ENCODE data around the gene ZEB1.

ZEB1 gene

DNA sequence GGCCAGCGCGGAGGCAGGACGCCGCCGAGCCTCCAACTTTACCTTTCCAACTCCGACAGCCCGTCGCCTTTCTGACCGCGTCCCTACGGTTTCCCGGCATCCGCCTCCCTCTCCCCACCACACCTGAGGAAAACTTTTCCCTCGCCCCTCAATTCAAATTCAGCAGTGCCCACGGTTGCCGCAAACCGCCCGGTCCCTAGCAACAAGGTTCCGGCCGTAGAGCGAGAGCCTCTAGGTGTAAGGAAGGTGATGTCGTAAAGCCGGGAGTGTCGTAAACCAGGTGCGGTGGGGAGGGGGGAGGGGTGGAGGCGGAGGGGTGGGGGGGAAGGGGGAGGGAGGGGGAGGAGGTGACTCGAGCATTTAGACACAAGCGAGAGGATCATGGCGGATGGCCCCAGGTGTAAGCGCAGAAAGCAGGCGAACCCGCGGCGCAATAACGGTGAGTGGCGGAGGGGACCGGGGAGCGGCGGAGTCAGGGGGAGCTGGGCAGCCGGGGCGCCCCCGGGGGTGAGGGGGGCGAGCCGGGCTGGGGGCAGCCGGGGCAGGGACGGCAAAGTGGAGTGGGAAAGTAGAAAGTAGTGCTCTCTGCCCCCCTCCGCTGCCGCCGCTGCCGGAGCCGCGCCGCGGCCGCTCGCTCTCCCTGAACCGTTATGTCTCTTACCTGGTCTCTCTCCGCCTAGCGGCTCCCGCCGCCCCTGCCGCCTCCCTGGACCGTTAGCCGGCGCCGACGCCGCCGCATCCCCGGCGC lies at the start of gene ZEB1:
Gene ZEB1 (plus strand): TSS at position 363 of the 748 bp plus-strand sequence. CDS start 19 bp downstream, at position 382.
- DNase-seq (ENCODE audit: low read depth, low spot score), result peak; percentile 84

DNA sequence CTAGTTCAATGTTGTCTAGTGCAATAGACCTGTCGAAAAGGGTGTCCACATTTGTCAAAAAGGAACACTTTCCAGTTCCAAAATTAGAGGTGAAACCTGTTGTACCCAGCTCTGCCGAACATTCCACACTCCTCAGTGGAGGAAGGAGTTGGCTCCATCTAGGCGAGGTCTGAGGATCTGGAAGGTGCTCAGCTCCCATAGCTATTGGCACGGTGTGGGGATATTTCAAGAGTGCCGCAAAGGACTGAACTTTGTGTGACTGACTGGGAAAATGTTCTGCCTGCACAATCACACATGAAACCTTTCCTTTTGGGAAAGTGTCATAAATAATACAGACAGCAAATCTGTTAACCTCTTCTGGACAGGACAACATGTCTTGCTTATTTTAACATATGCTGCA lies 48.1 kb upstream of the ZEB1 start:
- DNase-seq (ENCODE audit: low read depth, low spot score), result no peak

DNA sequence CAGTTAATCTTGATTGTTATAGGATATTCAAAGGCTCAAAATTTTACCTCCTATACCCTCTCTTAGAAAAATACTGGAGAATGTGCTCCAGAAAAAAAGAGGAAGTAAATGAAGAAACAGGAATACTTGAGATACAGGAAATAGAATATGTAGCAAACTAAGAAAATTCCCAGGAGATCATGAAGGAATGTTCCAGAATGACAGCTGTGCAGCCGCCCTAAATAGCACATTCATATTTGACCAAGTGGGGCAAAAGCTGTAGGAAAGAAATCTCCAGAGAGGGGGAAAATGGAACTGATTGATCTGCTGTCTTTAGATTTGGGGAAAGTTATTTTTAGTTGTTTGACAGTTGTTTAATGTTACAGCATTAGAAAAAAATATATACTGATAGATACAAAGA lies 46.2 kb upstream of the ZEB1 start:
- no peak for DNase-seq (ENCODE audit: low read depth, low spot score)

DNA sequence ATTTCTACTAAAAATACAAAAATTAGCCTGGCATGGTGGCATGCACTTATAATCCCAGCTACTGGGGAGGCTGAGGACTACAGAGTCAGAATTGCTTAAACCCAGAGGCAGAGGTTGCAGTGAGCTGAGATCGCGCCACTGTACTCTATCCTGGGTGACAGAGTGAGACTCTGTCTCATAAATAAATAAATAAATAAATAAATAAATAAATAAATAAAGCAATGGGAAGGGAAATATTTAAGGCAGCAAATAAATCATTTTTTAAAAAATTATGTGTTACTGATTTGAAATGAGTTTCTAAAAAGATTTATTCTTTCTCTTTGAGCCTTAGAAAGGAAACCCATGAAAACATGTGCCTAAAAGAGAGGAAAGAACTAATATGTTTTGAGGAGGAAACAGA lies 45.2 kb upstream of the ZEB1 start:
- no peak for DNase-seq (ENCODE audit: low read depth, low spot score)

DNA sequence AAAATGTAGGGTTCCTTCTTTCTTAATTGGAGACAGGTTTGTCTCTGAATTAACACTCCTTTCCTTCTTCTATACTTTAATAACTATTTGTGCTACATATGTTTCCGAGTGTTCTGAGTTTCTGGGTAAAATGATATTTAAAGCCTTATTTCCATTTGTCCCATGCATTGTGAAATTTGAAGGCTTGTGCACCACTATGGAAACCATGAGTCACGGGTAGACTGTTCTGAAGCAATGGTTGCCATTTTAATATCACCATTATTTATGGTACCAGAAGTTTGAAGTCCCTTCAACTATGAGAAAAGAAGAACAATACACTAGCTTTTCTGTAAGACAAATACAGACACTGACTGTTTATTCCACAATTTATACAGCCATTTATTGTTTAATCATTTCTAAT lies 44.7 kb upstream of the ZEB1 start:
- DNase-seq (ENCODE audit: low read depth, low spot score), result no peak

DNA sequence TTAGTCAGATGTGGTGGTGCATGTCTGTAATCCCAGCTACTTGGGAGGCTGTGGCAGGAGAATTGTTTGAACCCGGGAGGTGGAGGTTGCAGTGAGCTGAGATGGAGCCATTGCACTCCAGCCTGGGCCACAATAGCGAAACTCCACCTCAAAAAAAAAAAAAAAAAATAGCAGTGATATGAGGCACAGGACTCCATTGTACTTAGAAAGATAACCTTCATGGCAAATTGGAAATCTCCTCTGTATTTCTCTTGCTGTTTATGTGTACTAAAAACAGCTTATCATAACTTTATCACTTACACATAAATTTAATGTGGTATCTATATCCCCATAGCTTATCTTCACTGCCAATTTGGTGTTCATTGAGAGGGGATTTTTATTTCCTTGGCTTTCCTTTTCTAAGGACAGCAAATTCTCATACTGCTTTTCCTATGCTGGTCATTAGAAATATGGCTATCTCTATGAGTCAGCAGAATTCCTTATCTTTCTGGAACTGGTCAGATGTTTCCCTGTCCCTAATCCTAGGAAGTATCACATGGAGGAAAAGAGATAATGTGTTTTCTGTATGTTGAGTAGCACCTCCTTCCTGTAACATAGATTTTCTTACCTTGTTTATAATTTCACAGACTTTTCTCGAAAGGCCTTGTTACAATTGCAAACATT lies 40.6 kb upstream of the ZEB1 start:
- no peak for DNase-seq (ENCODE audit: low read depth, low spot score)

DNA sequence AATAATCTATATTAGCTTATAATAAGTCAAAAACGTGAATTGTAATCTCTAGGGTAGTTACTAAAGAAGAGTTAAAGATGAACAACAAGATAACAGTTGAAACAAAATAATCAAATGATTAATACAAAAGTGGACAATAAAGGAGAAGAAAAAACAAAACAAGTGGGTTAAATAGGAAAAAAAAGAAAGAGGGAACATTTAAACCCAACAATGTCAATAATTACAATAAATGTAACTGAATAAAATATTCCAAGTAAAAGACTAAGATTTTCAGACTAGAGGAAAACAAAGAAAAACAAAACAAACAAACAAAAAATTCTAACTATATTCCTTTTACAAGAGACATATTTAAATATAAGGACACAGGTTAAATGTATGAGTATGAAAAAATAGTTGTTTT lies 38.0 kb upstream of the ZEB1 start:
- no peak for DNase-seq (ENCODE audit: low read depth, low spot score)

DNA sequence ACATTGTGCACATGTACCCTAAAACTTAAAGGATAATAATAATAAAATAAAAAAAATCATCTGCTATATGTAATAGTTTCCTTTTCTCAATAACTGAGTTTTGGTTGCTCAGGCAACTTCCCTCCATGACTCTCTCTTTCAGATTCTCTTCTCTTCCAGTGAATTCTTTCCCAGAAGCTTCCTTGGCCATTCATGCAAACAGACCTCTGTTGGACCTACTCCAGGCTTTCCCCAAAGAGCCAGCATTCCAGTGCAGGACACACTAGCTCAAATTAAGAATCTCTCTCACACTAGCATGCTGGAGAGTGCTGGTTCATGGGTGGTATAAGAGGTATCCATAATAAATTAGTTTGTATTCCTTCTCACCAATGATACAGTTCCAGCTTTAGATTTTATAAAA lies 31.0 kb upstream of the ZEB1 start:
- DNase-seq (ENCODE audit: low read depth, low spot score), result no peak

DNA sequence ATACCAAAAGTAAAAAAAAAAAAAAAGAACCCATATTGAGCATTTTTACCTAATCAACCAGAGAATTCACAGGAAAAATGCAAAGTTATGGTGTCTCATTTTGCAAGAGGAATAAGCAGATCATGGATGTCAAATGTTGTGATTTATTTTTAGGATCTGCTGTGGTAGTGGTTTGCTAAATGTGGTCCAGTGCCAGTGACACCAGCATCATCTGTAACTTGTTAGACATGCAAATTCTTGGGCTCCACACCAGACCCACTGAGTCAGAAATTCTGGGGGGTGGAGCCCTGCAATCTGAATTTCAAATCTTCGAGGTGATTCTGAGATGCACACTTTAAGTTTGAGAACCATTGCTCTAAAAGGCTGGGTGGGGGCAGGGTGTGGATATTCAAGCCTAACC lies 30.1 kb upstream of the ZEB1 start:
- no peak for DNase-seq (ENCODE audit: low read depth, low spot score)

DNA sequence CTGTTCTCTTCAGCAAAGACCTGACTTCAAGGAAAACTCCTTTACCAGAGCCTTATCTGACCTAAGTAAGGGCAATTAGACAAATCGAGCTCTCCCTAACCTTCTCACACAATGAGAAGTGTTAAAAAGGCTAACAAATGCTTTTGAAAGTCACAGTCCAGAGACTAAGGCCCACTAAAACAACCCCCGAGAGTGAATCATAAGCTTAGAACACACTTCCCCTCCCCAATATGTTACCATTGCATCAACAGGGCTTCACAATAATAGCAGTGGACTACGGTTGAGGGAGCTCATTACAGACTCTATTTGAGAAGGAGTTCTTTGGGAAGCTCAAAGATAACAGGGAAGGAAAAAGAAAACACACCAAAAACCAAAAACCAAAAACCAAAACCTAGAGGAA lies 28.6 kb upstream of the ZEB1 start:
- no peak for DNase-seq (ENCODE audit: low read depth, low spot score)

DNA sequence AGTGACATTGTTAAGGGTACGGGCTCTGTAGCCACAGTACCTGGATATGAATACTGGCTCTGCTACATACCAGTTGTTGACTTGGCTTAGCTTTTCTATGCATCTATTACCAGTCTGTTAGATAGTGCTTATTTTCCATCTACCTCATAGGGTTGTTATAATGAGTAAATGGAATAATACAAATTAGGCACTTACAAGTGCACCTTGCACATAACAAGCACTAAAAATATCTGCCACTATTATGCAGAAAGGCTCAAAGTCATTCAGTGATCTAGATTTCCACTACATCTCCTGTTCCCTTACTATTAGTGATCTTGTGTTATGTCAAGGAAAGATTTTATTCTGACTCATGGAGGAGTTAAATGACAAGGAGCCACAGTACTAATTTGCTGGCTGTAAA lies 27.9 kb upstream of the ZEB1 start:
- DNase-seq (ENCODE audit: low read depth, low spot score), result no peak

DNA sequence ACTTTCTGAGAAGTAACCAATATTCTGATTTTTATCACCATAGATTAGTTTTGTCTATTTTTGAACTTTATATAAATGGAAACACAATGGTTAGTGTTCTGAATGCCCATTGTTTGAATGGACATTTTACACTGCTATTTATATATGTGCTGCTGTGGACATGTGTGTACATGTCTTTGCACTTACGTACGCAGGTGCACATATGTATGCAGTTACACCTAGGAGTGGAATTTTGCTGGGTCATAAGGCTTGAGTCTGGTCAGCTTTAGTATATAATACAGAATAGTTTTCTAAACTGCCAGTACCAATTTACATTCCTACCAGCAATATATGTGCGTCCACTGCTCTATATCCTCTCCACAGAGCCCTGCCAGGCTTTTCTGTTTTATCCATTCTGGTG lies 24.5 kb upstream of the ZEB1 start:
- DNase-seq (ENCODE audit: low read depth, low spot score), result no peak

DNA sequence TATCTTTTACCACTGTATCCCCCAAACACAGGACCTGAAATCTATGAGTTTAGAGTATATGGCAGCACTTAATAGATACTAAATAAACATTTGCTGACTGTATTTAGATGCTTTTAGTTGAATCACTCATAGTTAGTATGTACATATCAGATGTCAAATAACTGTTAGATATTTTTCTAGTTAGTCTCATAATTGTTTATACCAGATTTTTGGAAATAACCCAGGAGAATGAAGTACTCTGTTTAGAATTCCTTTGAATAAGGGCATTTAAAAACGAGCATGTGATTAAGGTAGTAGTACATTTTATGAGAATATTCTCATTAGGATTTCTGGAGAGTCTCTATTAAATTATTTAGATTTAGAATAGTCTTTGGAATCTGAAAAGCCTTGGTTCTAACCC lies 22.3 kb upstream of the ZEB1 start:
- DNase-seq (ENCODE audit: low read depth, low spot score), result no peak

DNA sequence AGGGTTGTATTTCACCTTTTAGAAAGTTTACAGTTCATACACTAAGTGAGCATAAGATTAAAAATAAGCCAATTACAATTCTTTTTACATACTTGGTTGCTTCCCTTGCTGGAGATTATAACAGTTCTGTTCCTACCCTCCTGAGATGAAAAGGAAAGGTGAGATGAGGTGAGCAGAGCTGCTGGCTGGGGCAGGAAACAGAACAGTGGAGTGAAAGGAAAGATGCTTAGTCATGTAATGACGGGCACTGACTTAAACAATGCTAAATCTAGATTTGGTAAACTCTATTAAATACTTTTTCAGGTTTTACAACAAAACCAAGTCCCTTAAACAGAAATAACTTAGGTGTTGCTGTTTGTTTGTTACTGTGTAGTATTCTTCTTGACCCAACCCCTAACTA lies 19.9 kb upstream of the ZEB1 start:
- no peak for DNase-seq (ENCODE audit: low read depth, low spot score)

DNA sequence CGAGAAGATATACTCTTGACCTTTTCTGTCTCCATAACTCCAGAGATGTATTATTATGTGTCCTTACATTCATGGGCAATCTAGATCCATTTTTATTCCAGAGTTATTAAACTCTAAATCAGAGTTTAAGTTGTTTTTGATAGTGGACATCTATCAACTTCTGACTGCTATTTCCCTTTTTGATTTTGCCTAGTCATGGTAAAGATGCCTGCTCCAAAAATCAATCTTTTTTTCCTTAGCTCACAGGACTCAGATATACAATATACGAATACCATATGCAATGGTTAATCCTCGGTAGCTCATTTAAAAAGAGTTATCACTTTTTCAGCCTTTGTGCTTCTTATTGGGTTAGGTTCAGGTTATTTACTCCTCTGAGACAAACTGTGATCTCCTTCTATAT lies 15.8 kb upstream of the ZEB1 start:
- no peak for DNase-seq (ENCODE audit: low read depth, low spot score)

DNA sequence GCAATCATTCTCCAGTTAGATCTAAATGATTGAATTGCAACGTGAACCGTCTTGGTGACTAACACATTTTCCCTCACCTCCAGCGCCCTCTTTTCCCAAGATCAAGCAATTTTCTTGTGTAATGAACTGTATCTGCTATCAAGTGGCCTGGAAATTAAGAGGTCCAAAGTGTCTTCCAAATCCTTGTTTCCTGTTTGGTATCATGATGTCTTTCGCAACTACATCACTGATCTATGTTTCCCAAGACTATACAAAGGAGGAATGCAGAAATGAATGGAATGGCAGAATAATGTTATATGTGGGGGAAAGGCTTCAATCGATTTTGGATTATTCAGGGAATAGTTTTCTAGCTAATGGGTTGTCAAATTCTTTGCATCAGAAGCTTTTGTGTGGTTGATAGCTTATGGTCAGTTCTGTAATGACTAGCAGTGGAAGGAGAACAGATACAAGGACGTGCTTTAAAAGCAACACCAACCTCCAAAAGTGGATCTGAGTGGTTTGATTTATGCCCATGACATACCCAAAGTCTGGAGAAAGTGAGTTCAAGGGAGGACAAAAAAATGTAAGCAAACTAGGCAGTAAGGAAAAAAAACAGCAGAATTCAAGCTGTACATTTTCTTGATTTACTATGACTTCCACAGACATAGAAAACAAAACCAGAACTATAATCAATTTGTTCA lies 14.6 kb upstream of the ZEB1 start:
- no peak for DNase-seq (ENCODE audit: low read depth, low spot score)

DNA sequence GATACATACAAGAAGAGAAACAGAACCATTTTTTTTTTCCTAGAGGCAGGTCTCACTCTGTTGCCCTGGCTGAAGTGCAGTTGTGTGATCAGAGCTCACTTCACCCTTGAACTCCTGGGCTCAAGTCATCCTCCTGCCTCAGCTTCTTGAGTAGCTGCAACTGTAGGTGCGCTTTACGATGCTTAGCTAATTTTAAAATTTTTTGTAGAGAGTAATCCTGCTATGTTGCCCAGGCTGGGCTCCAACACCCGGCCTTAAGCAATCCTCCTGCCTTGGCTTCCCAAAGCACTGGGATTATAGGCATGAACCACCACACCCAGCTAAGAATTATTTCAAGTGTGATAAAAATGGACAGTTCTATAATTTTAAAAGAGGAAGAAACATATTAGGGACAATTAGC lies 5.6 kb upstream of the ZEB1 start:
- no peak for DNase-seq (ENCODE audit: low read depth, low spot score)

DNA sequence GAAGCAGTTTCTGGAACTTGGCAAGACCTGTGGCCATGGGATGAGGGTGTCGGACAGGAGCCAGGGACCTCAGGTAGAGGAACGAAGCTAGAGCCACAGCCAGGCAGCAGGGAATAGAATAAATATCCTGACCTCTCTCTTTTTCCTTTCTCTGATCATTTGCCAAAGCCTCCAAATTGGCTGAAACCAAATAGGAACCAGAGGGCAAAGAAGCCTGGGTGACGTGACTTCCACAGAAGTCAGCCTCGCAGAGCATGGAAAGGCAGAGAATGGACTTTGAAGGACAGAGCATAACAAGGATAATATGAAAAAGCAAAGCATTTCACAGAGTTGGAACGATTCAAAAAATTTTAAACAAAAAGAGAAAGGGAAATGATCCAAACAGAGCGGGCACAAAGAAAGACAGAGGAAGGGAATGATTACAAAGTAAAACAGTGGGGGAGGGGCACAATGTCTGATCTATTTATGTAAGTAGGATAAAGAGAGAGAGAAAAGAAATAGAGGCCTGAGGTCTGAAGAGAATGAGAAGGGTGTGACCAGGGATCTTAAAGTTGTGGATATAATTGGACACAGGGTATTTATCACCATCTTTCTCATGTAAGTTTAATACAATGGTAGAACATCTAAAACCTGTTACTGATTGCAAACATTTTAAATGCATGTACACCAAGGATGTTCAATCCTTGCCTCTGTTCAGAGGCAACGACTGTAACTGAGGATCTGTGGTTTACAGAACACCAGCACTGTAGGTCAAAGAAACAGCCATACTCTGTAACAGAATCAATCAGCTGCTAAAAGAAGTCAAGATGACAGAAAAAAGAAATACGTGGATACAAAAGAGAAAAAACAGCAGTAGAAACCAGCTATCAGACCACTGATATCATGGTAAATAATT lies 4.5 kb upstream of the ZEB1 start:
- DNase-seq (ENCODE audit: low read depth, low spot score), result no peak

DNA sequence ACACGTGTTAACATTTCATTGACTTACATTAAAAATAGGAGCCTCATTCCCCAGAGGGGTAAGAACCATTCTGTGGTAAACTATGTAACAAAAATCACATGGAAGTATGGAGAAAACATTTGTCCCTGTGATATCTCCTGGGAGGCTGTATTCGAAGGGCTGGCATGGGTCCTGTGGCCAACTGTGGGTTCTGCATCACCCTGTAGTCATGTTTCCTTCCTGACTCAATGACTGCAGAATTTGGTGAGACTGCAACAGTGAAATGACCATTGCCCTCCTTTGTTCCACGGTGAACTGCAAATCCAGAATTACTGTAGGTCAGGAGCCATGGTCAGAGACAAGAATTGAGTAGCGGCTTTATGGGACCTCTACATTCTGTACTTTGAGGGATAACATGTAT lies 3.6 kb upstream of the ZEB1 start:
- no peak for DNase-seq (ENCODE audit: low read depth, low spot score)

DNA sequence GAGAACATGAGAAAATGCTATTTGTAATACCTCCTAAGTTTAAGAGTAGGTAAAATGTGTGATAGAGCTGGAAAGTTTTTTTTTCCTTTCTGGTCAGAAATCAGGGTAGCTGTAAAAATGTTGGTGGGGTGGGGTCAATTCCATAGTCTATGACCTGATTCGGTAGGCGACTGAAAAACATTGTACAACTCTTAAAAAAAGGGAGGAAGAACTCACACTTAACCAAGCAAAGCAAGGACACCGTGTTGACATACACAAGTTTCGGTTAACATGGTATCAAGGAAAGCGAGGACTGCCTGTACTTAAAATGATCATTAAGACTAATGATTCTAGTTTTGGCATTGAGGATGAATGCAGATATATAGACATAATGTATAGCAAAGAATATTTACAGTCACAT lies 1.8 kb upstream of the ZEB1 start:
- DNase-seq (ENCODE audit: low read depth, low spot score), result no peak

DNA sequence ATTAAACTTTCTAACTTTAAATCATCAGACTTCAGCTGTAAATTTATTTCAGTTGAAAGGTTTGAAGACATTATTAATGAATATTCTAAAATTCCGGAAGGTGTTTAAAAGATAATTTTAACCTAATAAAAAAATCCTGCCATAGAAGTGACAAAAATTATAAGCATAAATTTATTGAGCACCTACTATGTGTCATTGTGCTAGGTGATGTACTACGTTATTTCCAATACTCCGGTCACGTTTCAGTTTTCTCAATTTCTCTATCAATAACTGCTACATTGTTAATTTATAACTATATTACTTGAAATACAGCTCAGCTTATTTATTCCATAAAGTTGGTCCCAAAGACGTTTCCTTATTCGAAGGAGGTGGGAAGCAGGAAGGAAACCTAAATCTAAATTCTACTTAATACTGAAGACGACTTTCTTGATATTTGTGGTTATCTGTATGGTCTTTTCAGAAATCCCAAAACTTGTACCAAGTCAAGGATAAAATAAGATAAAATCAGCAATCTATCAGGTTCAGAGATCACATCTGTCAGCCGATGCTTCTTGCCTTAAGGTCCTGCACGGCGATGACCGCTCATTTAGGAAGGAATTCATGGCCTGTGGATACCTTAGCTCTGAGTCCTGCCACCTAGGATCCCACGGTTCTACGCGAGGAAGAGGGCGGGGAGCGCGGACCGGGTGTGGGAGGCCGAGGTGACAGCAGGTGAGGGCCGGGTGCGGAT lies 1.2 kb upstream of the ZEB1 start:
- DNase-seq (ENCODE audit: low read depth, low spot score), result peak; percentile 43
